Fibroblast of pulmonary artery (primary cell): ENCODE results near the gene NPAS3.

Experiments used
- DNase-seq: peaks from one replicate; pipeline ENCODE4 v3.0.0-alpha.2; 2010; ENCODE audit warnings: low read depth
- H3K4me3 ChIP-seq: replicated peaks from 2 replicates; pipeline ENCODE4 v1.5.1; 2011; ENCODE audit warnings: low read depth, mild to moderate bottlenecking, control low read depth, low read length, moderate library complexity
- TF ChIP-seq, protein P1 (sequence below): IDR thresholded peaks from 2 replicates; pipeline ENCODE4 v1.5.1; 2011; ENCODE audit warnings: mild to moderate bottlenecking, control low read depth, low read length, inconsistent platforms; ENCODE audit errors: missing control alignments

NPAS3 gene

GRCh38 chr14:32940711-32941667 is 2.3 kb downstream of the NPAS3 start:
- no peak overlapping the region for H3K4me3 ChIP-seq
- no peak for DNase-seq
- TF ChIP-seq, protein P1, sequence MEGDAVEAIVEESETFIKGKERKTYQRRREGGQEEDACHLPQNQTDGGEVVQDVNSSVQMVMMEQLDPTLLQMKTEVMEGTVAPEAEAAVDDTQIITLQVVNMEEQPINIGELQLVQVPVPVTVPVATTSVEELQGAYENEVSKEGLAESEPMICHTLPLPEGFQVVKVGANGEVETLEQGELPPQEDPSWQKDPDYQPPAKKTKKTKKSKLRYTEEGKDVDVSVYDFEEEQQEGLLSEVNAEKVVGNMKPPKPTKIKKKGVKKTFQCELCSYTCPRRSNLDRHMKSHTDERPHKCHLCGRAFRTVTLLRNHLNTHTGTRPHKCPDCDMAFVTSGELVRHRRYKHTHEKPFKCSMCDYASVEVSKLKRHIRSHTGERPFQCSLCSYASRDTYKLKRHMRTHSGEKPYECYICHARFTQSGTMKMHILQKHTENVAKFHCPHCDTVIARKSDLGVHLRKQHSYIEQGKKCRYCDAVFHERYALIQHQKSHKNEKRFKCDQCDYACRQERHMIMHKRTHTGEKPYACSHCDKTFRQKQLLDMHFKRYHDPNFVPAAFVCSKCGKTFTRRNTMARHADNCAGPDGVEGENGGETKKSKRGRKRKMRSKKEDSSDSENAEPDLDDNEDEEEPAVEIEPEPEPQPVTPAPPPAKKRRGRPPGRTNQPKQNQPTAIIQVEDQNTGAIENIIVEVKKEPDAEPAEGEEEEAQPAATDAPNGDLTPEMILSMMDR: no peak

- no peak for DNase-seq
- TF ChIP-seq, protein P1: no peak
- no peak overlapping the region for H3K4me3 ChIP-seq
Observed at GRCh38 chr14:32941668-32942065, 3.0 kb downstream of the NPAS3 start.

GRCh38 chr14:32947081-32947480 is 8.4 kb downstream of the NPAS3 start:
- no peak for DNase-seq
- TF ChIP-seq, protein P1: no peak
- no peak overlapping the region for H3K4me3 ChIP-seq

- DNase-seq: no peak
- H3K4me3 ChIP-seq: no peak overlapping the region
- TF ChIP-seq, protein P1: no peak
Observed at GRCh38 chr14:32947792-32948191, 9.1 kb downstream of the NPAS3 start.

- TF ChIP-seq, protein P1: no peak
- H3K4me3 ChIP-seq: no peak overlapping the region
- peak; percentile 42 for DNase-seq
Observed at GRCh38 chr14:32950584-32950983, 11.9 kb downstream of the NPAS3 start.

- no peak overlapping the region for H3K4me3 ChIP-seq
- TF ChIP-seq, protein P1: no peak
- DNase-seq: no peak
Observed at GRCh38 chr14:32967421-32967820, 28.7 kb downstream of the NPAS3 start.

DNA sequence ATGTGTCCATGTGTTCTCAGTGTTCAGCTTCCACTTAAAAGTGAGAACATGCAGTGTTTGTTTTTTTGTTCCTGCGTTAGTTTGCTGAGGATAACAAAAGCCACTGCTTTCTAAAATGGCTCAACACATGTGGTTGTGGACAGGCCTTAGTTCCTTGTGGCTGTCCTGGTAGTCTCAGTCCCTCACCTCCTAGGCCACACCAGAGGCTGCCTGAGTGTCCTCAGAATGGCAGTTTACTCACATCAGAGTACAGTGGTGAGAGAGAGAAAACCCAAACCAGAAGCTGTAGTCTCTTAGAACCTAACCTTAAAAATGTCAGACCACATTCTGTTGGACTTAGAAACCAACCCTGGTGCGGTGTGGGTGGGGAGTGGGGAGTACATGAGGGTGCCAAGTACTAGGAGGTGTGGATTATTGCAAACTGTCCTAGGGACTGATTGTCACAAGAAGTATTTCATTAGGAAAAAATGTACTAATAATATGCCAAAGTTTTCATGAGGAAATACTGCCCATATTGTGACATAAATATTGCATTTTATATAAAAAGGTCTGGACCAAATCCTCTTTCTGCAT is 30.4 kb downstream of the NPAS3 start:
- no peak overlapping the region for H3K4me3 ChIP-seq
- TF ChIP-seq, protein P1: no peak
- DNase-seq: no peak
